ENCODE measurements around the gene ZNF536. TPM values are rescaled to one million over a fixed set of nuclear protein-coding genes. Genes with fewer than 3 reads are reported as not detected.

ZNF536 gene
- total and polyA plus RNA-seq, 2 of the 4 experiments (the other 2 are of a cell fraction) = not detected

GRCh38 chr19:30481823-30482222 is 109.6 kb downstream of the ZNF536 start:
- Histone ChIP-seq H2AK5ac (ENCODE audit: low read depth, low read length) (no peak overlapping the region), H2AK9ac (replicated peaks; ENCODE audit: low read depth, low read length, poor library complexity) (no peak overlapping the region), H2BK5ac (ENCODE audit: low read depth, low read length, poor library complexity, severe bottlenecking) (no peak overlapping the region), H3K9ac (ENCODE audit: low read depth, low read length) (no peak overlapping the region), H2BK120ac (ENCODE audit: low read depth, low read length) (no peak overlapping the region), H3K9me3 (ENCODE audit: control insufficient read depth, insufficient read depth, low read length) (peaks cover 26% of the 10 kb centered on the region), H4K91ac (ENCODE audit: insufficient read depth, low read depth, low read length) (no peak overlapping the region), H3K4ac (ENCODE audit: low read depth, low read length) (no peak overlapping the region), H3K23ac (ENCODE audit: low read depth, low read length) (no peak overlapping the region), H3K36me3 (ENCODE audit: control insufficient read depth, insufficient read depth, low read length) (no peaks in the 10 kb centered on the region), H4K5ac (ENCODE audit: low read depth, low read length) (no peak overlapping the region), H3K79me1 (ENCODE audit: low read depth in 1 of 2, low read length in 2 of 2) (no peaks in the 10 kb centered on the region), H3K4me1 (ENCODE audit: control insufficient read depth, insufficient read depth, low read length) (no peaks in the 10 kb centered on the region), H3K27ac (ENCODE audit: insufficient read depth, low read length) (no peak overlapping the region), H4K20me1 (ENCODE audit: insufficient read depth, low read length) (no peaks in the 10 kb centered on the region), H3K27me3 (ENCODE audit: control insufficient read depth, insufficient read depth, low read length) (no peaks in the 10 kb centered on the region), H2BK15ac (ENCODE audit: low read depth, low read length) (no peak overlapping the region), H3K4me3 (ENCODE audit: insufficient read depth, low read depth, low read length) (no peak overlapping the region), H3K14ac (replicated peaks; ENCODE audit: low read depth, low read length) (no peak overlapping the region), H3K56ac (ENCODE audit: extremely low read depth, insufficient read depth, low read length) (no peak overlapping the region), H3K4me2 (ENCODE audit: low read depth, low read length) (no peak overlapping the region), H3K9me1 (ENCODE audit: insufficient read depth, low read length) (no peaks in the 10 kb centered on the region), H2BK20ac (ENCODE audit: low read depth, low read length) (no peak overlapping the region), H3K18ac (ENCODE audit: low read depth, low read length) (no peak overlapping the region), H2AFZ (replicated peaks; ENCODE audit: low read length, poor library complexity) (no peak overlapping the region), H4K8ac (ENCODE audit: low read depth in 2 of 2, low read length in 2 of 2) (no peak overlapping the region)
- DNase-seq (no peak), ATAC-seq (ENCODE audit: low read depth) (no peak)
- WGBS, 2 experiments (ENCODE audit: extremely low coverage in 2 of 2, insufficient read length in 1 of 2) = 80% methylated on average over 2 of the region's 6 CpGs; no CpG with 5 or more reads in 1 of the 2 experiments
- TF ChIP-seq RAD21 (IDR thresholded peaks at IDR 0.05; ENCODE audit: low read length) (no peak), BHLHE40 (IDR thresholded peaks at IDR 0.05; ENCODE audit: low read depth, low read length) (no peak), CEBPB (IDR thresholded peaks at IDR 0.05; ENCODE audit: low read depth, low read length) (no peak), RCOR1 (IDR thresholded peaks at IDR 0.05; ENCODE audit: insufficient replicate concordance, low read length) (no peak), SMC3 (IDR thresholded peaks at IDR 0.05; ENCODE audit: low read depth, low read length) (no peak), CTCF (conservative IDR thresholded peaks at IDR 0.05; ENCODE audit: low read depth, low read length) (no peak), POLR2A (IDR thresholded peaks at IDR 0.05; ENCODE audit: low read depth, low read length) (no peak), ELK1 (IDR thresholded peaks at IDR 0.05; ENCODE audit: borderline replicate concordance, low read depth, low read length) (no peak), CHD1 (IDR thresholded peaks at IDR 0.05; ENCODE audit: low read depth, low read length) (no peak), MAFK (IDR thresholded peaks at IDR 0.05; ENCODE audit: low read depth, low read length) (no peak), RFX5 (IDR thresholded peaks at IDR 0.05; ENCODE audit: low read depth, low read length) (no peak), MXI1 (IDR thresholded peaks at IDR 0.05; ENCODE audit: borderline replicate concordance, low read depth, low read length) (no peak), NFE2L2 (IDR thresholded peaks at IDR 0.05; ENCODE audit: low read depth, low read length) (no peak), FOS (IDR thresholded peaks at IDR 0.05; ENCODE audit: low read depth, low read length) (no peak)
- no TSS peak for BruUV-seq (replicated peaks)
- intact Hi-C loops (cut with micrococcal nuclease) (no loop called here), in situ Hi-C loops (cut with MboI; ENCODE audit: low sequenced_read_pairs) (no loop called here), dilution Hi-C loops (cut with HindIII; ENCODE audit: low sequenced_read_pairs, unreplicated experiment) (no loop called here)
- ChIA-PET CTCF (no interaction called here), POLR2A (ENCODE audit: unreplicated experiment) (no interaction called here)

Measured in IMR-90 (cell line).